Measurements from ENCODE around the gene ACAD11.
"Not testable (repeated sequence)": the region's sequence is repeated elsewhere in the genome, so short reads cannot be mapped to it uniquely, and the experiment has no call there.

ACAD11 gene

GRCh38 chr3:132643366-132643765, 16.2 kb downstream of the ACAD11 start:
- no peak for DNase-seq

- no peak for DNase-seq
Observed at GRCh38 chr3:132642539-132642847, 17.1 kb downstream of the ACAD11 start.

GRCh38 chr3:132641837-132642538, 17.6 kb downstream of the ACAD11 start:
- peak; percentile 44 for DNase-seq

- not testable (repeated sequence) for DNase-seq
Observed at GRCh38 chr3:132641427-132641826, 18.2 kb downstream of the ACAD11 start.

- DNase-seq = no peak
Observed at GRCh38 chr3:132638706-132639105, 20.9 kb downstream of the ACAD11 start.

GRCh38 chr3:132637590-132637989, 22.0 kb downstream of the ACAD11 start:
- no peak for DNase-seq

- DNase-seq = no peak
Observed at GRCh38 chr3:132635052-132635451, 24.6 kb downstream of the ACAD11 start.

GRCh38 chr3:132630612-132631011, 29.0 kb downstream of the ACAD11 start:
- no peak for DNase-seq

- no peak for DNase-seq
Observed at GRCh38 chr3:132629928-132630327, 29.7 kb downstream of the ACAD11 start.

GRCh38 chr3:132628157-132628556, 31.5 kb downstream of the ACAD11 start:
- no peak for DNase-seq

GRCh38 chr3:132626955-132627354, 32.7 kb downstream of the ACAD11 start:
- DNase-seq = no peak

GRCh38 chr3:132625613-132626012, 34.0 kb downstream of the ACAD11 start:
- no peak for DNase-seq

GRCh38 chr3:132624790-132625189, 34.8 kb downstream of the ACAD11 start:
- no peak for DNase-seq

- DNase-seq = no peak
Observed at GRCh38 chr3:132623646-132624045, 36.0 kb downstream of the ACAD11 start.

- DNase-seq = no peak
Observed at GRCh38 chr3:132622761-132623160, 36.8 kb downstream of the ACAD11 start.

- DNase-seq = no peak
Observed at GRCh38 chr3:132622148-132622547, 37.5 kb downstream of the ACAD11 start.

GRCh38 chr3:132616780-132617179, 42.8 kb downstream of the ACAD11 start:
- DNase-seq = no peak

- DNase-seq = no peak
Observed at GRCh38 chr3:132615881-132616280, 43.7 kb downstream of the ACAD11 start.

- not testable (repeated sequence) for DNase-seq
Observed at GRCh38 chr3:132615301-132615700, 44.3 kb downstream of the ACAD11 start.

GRCh38 chr3:132606620-132607019, 53.0 kb downstream of the ACAD11 start:
- not testable (repeated sequence) for DNase-seq

GRCh38 chr3:132606085-132606484, 53.5 kb downstream of the ACAD11 start:
- no peak for DNase-seq

- no peak for DNase-seq
Observed at GRCh38 chr3:132605374-132605792, 54.2 kb downstream of the ACAD11 start.

- DNase-seq = not testable (repeated sequence)
Observed at GRCh38 chr3:132600614-132601013, 59.0 kb downstream of the ACAD11 start.

GRCh38 chr3:132598181-132598580, 61.4 kb downstream of the ACAD11 start:
- no peak for DNase-seq

- no peak for DNase-seq
Observed at GRCh38 chr3:132597660-132598059, 61.9 kb downstream of the ACAD11 start.
